OCI-LY1 (cell line): ENCODE results near the gene C2orf15.
"Not testable (repeated sequence)": the region's sequence is repeated elsewhere in the genome, so short reads cannot be mapped to it uniquely, and the experiment has no call there.

Source experiments
- H2AFZ ChIP-seq: fragments of 200-600 bp; sonication (generic), shearing (Covaris generic); 2 replicates; pipeline ENCODE4 v1.6.0; 2014; ENCODE audit warnings: antibody characterized with exemption, mild to moderate bottlenecking, low read length
- H3F3A ChIP-seq: fragments of 200-600 bp; sonication (generic), shearing (Covaris generic); 2 replicates; pipeline ENCODE4 v1.6.0; 2014; ENCODE audit warnings: mild to moderate bottlenecking, antibody characterized with exemption, low read length, moderate library complexity; ENCODE audit not compliant: insufficient read depth
- H3K27ac ChIP-seq: fragments of 200-600 bp; sonication (generic); 2 replicates; pipeline ENCODE4 v1.5.1; 2014; ENCODE audit warnings: low read length, mixed run types, mild to moderate bottlenecking, low read depth; ENCODE audit not compliant: poor library complexity, severe bottlenecking
- H3K27me3 ChIP-seq: fragments of 200-600 bp; sonication (generic); 2 replicates; pipeline ENCODE4 v1.6.0; 2014; ENCODE audit warnings: antibody characterized with exemption, mild to moderate bottlenecking, low read length, moderate library complexity; ENCODE audit not compliant: insufficient read depth
- H3K36me3 ChIP-seq: fragments of 200-600 bp; sonication (generic); 2 replicates; pipeline ENCODE4 v1.6.1; 2014; ENCODE audit warnings: mild to moderate bottlenecking, antibody characterized with exemption, low read length, moderate library complexity, mixed read lengths; ENCODE audit not compliant: insufficient read depth
- H3K4me1 ChIP-seq: fragments of 200-600 bp; sonication (generic); 2 replicates; pipeline ENCODE4 v1.5.1; 2014; ENCODE audit warnings: mild to moderate bottlenecking, low read length, moderate library complexity; ENCODE audit not compliant: insufficient read depth, severe bottlenecking
- H3K4me2 ChIP-seq: fragments of 200-600 bp; sonication (generic), shearing (Covaris generic); 2 replicates; pipeline ENCODE4 v1.6.1; 2014; ENCODE audit warnings: low read length
- H3K4me3 ChIP-seq: fragments of 200-600 bp; sonication (generic); 2 replicates; pipeline ENCODE4 v1.5.1; 2014; ENCODE audit warnings: low read length, low read depth, mild to moderate bottlenecking, mixed read lengths; ENCODE audit not compliant: poor library complexity, severe bottlenecking
- H3K79me2 ChIP-seq: fragments of 200-600 bp; shearing (Covaris generic); 2 replicates; pipeline ENCODE4 v1.6.1; 2016; ENCODE audit warnings: mixed run types, low read length, mixed read lengths; ENCODE audit not compliant: insufficient read depth
- H3K9ac ChIP-seq: fragments of 200-600 bp; sonication (generic), shearing (Covaris generic); 2 replicates; pipeline ENCODE4 v1.6.1; 2014; ENCODE audit warnings: mild to moderate bottlenecking, low read length, mixed read lengths
- H3K9me2 ChIP-seq: fragments of 200-600 bp; sonication (generic), shearing (Covaris generic); 2 replicates; pipeline ENCODE4 v1.6.1; 2014; ENCODE audit warnings: low read depth, mild to moderate bottlenecking, low read length, mixed read lengths
- H3K9me3 ChIP-seq: fragments of 200-600 bp; shearing (Covaris generic); 2 replicates; pipeline ENCODE4 v1.6.1; 2014; ENCODE audit warnings: low read length, mixed read lengths
- H4K20me1 ChIP-seq: fragments of 200-600 bp; sonication (generic), shearing (Covaris generic); 2 replicates; pipeline ENCODE4 v1.6.0; 2016; ENCODE audit warnings: mild to moderate bottlenecking, low read length; ENCODE audit not compliant: insufficient read depth
- EZH2 ChIP-seq: fragments of 200-600 bp; sonication (generic), shearing (Covaris generic); IDR thresholded peaks from 2 replicates; pipeline ENCODE4 v1.8.0; 2017; ENCODE audit warnings: borderline replicate concordance, mixed run types, mild to moderate bottlenecking, antibody characterized with exemption, low read length, moderate library complexity, mixed read lengths
- TF ChIP-seq, protein P1 (sequence below): fragments of 200-600 bp; sonication (generic), shearing (Covaris generic); IDR thresholded peaks from 2 replicates; pipeline ENCODE4 v1.5.1; 2017; ENCODE audit warnings: mild to moderate bottlenecking, antibody characterized with exemption, low read length, moderate library complexity, mixed read lengths

Gene C2orf15

DNA sequence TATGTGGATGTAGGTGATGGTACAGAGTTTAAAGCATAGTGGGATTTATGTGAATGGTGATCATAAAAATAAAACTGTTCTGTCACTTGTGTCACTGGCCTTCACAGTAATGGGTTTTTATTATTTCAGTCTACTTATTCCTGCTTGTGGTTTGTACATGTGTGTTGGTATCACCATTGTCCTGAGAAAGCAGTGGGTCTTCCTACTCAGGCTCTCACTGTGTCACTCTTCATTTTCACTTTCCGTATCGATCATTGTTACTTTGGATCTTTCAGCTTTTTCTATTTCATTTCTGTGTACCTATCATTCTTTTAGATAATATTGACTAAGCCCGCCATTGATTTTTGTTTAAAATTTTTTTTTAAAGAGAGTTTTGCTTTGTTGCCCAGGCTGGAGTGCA is 46.9 kb downstream of the C2orf15 start:
- TF ChIP-seq, protein P1, sequence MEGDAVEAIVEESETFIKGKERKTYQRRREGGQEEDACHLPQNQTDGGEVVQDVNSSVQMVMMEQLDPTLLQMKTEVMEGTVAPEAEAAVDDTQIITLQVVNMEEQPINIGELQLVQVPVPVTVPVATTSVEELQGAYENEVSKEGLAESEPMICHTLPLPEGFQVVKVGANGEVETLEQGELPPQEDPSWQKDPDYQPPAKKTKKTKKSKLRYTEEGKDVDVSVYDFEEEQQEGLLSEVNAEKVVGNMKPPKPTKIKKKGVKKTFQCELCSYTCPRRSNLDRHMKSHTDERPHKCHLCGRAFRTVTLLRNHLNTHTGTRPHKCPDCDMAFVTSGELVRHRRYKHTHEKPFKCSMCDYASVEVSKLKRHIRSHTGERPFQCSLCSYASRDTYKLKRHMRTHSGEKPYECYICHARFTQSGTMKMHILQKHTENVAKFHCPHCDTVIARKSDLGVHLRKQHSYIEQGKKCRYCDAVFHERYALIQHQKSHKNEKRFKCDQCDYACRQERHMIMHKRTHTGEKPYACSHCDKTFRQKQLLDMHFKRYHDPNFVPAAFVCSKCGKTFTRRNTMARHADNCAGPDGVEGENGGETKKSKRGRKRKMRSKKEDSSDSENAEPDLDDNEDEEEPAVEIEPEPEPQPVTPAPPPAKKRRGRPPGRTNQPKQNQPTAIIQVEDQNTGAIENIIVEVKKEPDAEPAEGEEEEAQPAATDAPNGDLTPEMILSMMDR = no peak
- Histone ChIP-seq H3K9me3 (no peaks in the 10 kb centered on the region), H3K9ac (no peak overlapping the region), H3K36me3 (peaks cover 44% of the 10 kb centered on the region), H4K20me1 (no peaks in the 10 kb centered on the region; the same call in 1 of the 2 replicates), H3K4me3 (no peak overlapping the region), H3F3A (no peaks in the 10 kb centered on the region), H2AFZ (no peak overlapping the region), H3K27ac (no peak overlapping the region), H3K4me1 (no peaks in the 10 kb centered on the region), H3K27me3 (no peaks in the 10 kb centered on the region), H3K9me2 (no peaks in the 10 kb centered on the region), H3K79me2 (peaks cover 18% of the 10 kb centered on the region), H3K4me2 (no peak overlapping the region)

DNA sequence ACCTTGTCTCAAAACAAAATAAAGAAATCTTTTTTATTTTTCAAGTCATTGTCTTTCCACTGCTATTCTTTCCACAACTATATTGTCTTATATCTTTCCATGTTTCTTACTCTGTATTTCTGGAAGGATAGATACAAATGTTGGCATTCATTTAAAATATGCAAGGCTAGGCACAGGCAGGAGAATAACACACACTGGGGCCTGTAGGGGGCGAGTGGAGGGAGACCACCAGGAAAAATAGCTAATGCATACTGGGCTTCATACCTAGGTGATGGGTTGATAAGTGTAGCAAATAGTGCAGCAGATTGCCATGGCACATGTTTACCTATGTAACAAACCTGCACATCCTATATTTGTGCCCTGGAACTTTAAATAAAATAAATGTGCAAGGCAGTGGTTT is 49.0 kb downstream of the C2orf15 start:
- Histone ChIP-seq H2AFZ (no peak overlapping the region), H3K9me2 (no peaks in the 10 kb centered on the region), H3K36me3 (peaks cover 56% of the 10 kb centered on the region), H3K9me3 (no peaks in the 10 kb centered on the region), H3K9ac (no peak overlapping the region), H3K79me2 (0 out of 2 replicates have a peak, but pooled peaks cover 2% of the 10 kb centered on the region), H3F3A (no peaks in the 10 kb centered on the region), H4K20me1 (no peaks in the 10 kb centered on the region), H3K4me1 (no peaks in the 10 kb centered on the region), H3K27me3 (no peaks in the 10 kb centered on the region), H3K27ac (no peak overlapping the region), H3K4me2 (no peak overlapping the region), H3K4me3 (no peak overlapping the region)
- TF ChIP-seq, protein P1 = peak; percentile 5; the same call in 1 of the 2 replicates
- TF ChIP-seq EZH2 = no peak

DNA sequence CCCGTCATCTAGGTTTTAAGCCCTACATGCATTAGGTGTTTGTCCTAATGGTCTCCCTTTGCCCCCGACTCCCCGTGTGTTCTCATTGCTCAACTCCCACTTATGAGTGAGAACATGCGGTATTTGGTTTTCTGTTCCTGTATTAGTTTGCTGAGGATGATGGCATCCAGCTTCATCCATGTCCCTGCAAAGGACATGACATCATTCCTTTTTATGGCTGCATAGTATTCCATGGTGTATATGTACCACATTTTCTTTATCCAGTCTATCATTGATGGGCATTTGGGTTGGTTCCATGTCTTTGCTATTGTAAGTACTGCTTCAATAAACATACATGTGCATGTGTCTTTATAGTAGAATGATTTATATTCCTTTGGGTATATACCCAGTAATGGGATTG is 50.9 kb downstream of the C2orf15 start:
- not testable (repeated sequence) for H3F3A ChIP-seq, H4K20me1 ChIP-seq

GRCh38 chr2:99198103-99198841 is 56.8 kb downstream of the C2orf15 start:
- Histone ChIP-seq H3K4me3 (no peak overlapping the region), H3K9ac (no peak overlapping the region), H4K20me1 (no peaks in the 10 kb centered on the region), H3K27ac (no peak overlapping the region), H2AFZ (no peak overlapping the region), H3K4me1 (no peaks in the 10 kb centered on the region), H3K36me3 (peaks cover 33% of the 10 kb centered on the region), H3K79me2 (no peaks in the 10 kb centered on the region), H3K9me2 (no peaks in the 10 kb centered on the region), H3K4me2 (no peak overlapping the region), H3F3A (no peaks in the 10 kb centered on the region), H3K9me3 (no peaks in the 10 kb centered on the region), H3K27me3 (no peaks in the 10 kb centered on the region)
- TF ChIP-seq EZH2 = no peak
- TF ChIP-seq, protein P1 = no peak; the same call in 1 of the 2 replicates

More for the DNA sequence above, 50.9 kb downstream of the C2orf15 start:
- H2AFZ ChIP-seq, H3K27me3 ChIP-seq, H3K79me2 ChIP-seq, H3K9me3 ChIP-seq, H3K4me3 ChIP-seq, H3K9ac ChIP-seq, H3K9me2 ChIP-seq, H3K4me1 ChIP-seq, H3K4me2 ChIP-seq, H3K27ac ChIP-seq: not testable (repeated sequence)
- peaks cover 73% of the 10 kb centered on the region for H3K36me3 ChIP-seq
